ENCODE measurements around the gene SENP5. TPM values are rescaled to one million over a fixed set of nuclear protein-coding genes. Genes with fewer than 3 reads are reported as not detected.
A peak's percentile ranks its signal among the peaks of the same experiment; 100 is the strongest.
"Not testable (repeated sequence)": the region's sequence is repeated elsewhere in the genome, so short reads cannot be mapped to it uniquely, and the experiment has no call there.

The SENP5 gene, protein sequence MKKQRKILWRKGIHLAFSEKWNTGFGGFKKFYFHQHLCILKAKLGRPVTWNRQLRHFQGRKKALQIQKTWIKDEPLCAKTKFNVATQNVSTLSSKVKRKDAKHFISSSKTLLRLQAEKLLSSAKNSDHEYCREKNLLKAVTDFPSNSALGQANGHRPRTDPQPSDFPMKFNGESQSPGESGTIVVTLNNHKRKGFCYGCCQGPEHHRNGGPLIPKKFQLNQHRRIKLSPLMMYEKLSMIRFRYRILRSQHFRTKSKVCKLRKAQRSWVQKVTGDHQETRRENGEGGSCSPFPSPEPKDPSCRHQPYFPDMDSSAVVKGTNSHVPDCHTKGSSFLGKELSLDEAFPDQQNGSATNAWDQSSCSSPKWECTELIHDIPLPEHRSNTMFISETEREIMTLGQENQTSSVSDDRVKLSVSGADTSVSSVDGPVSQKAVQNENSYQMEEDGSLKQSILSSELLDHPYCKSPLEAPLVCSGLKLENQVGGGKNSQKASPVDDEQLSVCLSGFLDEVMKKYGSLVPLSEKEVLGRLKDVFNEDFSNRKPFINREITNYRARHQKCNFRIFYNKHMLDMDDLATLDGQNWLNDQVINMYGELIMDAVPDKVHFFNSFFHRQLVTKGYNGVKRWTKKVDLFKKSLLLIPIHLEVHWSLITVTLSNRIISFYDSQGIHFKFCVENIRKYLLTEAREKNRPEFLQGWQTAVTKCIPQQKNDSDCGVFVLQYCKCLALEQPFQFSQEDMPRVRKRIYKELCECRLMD
- total RNA-seq = 10 to 100 TPM; 29.4 to 77.6 TPM

DNA sequence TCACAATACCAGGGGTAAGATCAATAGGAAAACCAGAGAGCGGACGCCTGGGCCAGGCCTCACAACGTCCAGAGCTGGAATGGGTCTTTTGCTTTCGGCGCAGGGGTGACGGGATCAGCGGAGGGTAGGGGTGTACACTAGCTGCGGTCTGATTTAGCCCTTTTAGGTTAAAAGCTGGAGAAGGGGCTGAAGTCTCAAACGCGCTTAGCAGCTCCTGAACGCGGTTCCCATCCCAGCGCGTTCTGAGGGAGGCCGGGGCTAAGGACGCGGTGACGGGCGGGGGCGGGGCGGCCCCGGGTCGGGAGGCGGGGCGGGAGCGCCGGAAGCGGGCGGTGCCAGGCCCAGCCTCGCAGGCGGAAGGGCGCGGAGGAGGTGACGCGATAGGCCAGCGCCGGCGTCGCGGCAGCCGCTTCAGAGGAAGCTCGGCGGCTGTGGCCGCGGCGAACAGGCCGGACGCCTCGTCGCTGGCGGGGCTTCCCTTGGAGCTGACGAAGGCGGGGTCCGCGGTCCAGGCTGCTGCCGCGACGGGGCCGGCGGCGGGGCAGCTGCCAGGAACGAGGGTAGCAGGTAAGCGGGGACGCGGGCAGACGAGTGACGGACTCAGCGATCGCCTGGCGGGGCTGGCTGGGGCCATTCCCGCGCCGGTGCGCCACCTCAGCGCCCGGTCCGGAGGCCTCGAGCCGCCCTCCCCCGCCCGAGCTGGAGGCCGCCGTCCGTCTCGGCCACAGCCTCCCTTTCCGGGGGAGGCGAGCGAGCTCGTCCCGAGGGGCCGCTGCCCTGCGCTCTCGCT is at the start of gene SENP5:
Gene SENP5, plus strand, starts transcription at position 414 of the 790 bp plus-strand sequence. CDS start 17,262 bp downstream, outside the sequence.
- H3K27ac ChIP-seq = peak within 1 kb of the TSS; percentile 91 to 96
- no peaks in the 10 kb centered on the region for H3K36me3 ChIP-seq
- TF ChIP-seq, protein P1, sequence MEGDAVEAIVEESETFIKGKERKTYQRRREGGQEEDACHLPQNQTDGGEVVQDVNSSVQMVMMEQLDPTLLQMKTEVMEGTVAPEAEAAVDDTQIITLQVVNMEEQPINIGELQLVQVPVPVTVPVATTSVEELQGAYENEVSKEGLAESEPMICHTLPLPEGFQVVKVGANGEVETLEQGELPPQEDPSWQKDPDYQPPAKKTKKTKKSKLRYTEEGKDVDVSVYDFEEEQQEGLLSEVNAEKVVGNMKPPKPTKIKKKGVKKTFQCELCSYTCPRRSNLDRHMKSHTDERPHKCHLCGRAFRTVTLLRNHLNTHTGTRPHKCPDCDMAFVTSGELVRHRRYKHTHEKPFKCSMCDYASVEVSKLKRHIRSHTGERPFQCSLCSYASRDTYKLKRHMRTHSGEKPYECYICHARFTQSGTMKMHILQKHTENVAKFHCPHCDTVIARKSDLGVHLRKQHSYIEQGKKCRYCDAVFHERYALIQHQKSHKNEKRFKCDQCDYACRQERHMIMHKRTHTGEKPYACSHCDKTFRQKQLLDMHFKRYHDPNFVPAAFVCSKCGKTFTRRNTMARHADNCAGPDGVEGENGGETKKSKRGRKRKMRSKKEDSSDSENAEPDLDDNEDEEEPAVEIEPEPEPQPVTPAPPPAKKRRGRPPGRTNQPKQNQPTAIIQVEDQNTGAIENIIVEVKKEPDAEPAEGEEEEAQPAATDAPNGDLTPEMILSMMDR (IDR thresholded peaks at IDR 0.05) = no peak
- H3K4me1 ChIP-seq (ENCODE audit: control insufficient read depth in 1 of 2, low read depth in 2 of 2) = peaks cover 13 to 40% of the 10 kb centered on the region in 2 donors
- DNase-seq (ENCODE audit: low spot score) = peak; percentile 50
- H3K27me3 ChIP-seq (replicated peaks; ENCODE audit: insufficient read depth) = no peaks in the 10 kb centered on the region
- H3K9me3 ChIP-seq = no peaks in the 10 kb centered on the region
- peak within 1 kb of the TSS; percentile 95 for H3K4me3 ChIP-seq
- ATAC-seq (ENCODE audit: insufficient number of reproducible peaks, low FRiP score, low read depth) = peak; percentile 95

DNA sequence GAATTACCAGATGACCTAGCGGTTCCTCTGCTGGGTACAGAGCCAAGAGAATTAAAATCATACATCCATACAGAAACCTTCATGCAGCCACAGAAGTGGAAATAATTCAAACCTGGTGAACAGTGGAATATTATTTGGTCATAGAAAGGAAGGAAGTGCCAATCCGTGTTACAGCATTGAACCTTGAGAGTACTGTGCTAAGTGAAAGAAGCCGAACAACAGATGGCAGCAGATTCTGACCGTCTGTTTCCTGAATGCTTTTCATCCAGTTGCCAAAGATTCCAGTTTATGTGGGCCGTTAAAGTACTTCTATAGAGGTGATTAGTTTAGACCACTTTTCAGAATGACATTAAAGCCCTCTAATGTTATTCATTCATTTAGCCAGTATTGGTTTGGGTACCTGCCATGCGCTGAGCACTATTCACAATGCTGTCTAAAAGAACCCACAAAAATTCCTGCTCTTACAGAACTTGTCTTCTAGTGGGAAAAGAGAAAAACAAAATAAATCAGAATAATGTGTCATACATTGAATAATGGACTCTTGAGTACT is 45.8 kb upstream of the SENP5 start:
- DNase-seq (ENCODE audit: low spot score) (no peak), ATAC-seq (ENCODE audit: insufficient number of reproducible peaks, low FRiP score, low read depth) (no peak)
- TF ChIP-seq, protein P1 (IDR thresholded peaks at IDR 0.05) = no peak
- Histone ChIP-seq H3K27ac (no peak overlapping the region), H3K4me3 (no peak overlapping the region), H3K27me3 (replicated peaks; ENCODE audit: insufficient read depth) (no peaks in the 10 kb centered on the region), H3K4me1 (ENCODE audit: control insufficient read depth in 1 of 2, low read depth in 2 of 2) (no peaks in the 10 kb centered on the region), H3K36me3 (peaks cover 37% of the 10 kb centered on the region), H3K9me3 (no peaks in the 10 kb centered on the region)

DNA sequence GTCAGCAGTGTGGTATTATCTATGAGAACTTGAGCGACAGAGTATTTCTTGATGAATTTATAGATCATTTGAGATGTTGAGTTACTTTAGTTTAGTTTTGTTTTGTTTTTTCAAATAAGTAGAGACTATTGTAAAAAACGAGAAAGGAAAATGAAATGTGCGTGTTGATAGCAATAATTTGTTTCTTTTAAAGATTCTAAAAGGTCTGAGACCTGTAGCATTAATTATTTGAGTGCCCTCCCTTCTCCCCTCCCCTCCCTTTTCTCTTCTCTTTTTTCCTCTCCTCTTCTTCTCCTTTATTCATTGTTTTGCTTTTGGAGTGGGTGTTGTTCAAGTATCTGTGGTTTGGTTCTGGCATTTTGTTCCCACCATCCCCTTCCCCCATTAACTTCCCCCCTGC is 38.1 kb upstream of the SENP5 start:
- H3K4me3 ChIP-seq; H3K4me1 ChIP-seq (ENCODE audit: control insufficient read depth in 1 of 2, low read depth in 2 of 2); ATAC-seq (ENCODE audit: insufficient number of reproducible peaks, low FRiP score, low read depth); H3K27me3 ChIP-seq (replicated peaks; ENCODE audit: insufficient read depth); DNase-seq (ENCODE audit: low spot score); H3K36me3 ChIP-seq; H3K27ac ChIP-seq; H3K9me3 ChIP-seq: not testable (repeated sequence)

DNA sequence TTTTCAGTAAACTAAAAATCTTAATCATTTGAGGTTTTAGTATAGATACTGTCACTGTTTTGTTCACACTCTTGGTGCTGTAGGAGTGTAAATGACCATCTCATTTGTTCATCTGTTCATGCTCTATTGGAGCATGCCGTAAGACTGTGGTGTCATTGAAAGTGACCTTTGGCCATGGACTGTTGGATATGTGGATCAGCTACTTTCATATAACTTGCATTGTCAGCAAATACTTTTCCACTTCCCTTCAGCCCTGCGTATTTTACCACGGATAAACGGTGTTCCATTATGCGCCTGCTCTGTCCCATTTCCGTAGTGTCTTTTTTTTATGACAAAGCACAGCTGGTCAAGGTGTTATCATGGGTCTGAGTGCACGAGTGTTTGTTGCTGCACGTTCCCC is 32.6 kb upstream of the SENP5 start:
- Histone ChIP-seq H3K4me1 (ENCODE audit: control insufficient read depth in 1 of 2, low read depth in 2 of 2) (no peaks in the 10 kb centered on the region), H3K9me3 (no peaks in the 10 kb centered on the region), H3K27me3 (replicated peaks; ENCODE audit: insufficient read depth) (no peaks in the 10 kb centered on the region), H3K27ac (no peak overlapping the region), H3K4me3 (no peak overlapping the region), H3K36me3 (no peaks in the 10 kb centered on the region)
- DNase-seq (ENCODE audit: low spot score) = no peak
- TF ChIP-seq, protein P1 (IDR thresholded peaks at IDR 0.05) = no peak
- no peak for ATAC-seq (ENCODE audit: insufficient number of reproducible peaks, low FRiP score, low read depth)

DNA sequence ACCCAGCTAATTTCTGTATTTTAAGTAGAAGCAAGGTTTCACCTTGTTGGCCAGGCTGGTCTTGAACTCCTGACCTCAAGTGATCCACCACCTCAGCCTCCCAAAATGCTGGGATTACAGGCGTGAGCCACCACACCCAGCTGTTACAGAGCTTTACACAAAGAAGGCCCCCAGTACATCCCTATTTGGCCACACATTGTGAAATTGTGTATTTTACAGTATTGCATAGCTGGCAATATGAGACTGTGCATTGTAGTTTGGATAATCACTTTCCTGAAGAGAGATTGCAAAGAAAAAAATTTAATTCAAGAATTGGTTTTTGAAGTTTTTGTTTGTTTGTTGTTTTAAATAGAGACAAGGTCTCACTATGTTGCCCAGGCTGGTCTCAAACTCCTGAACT is 31.1 kb upstream of the SENP5 start:
- ATAC-seq (ENCODE audit: insufficient number of reproducible peaks, low FRiP score, low read depth); H3K27ac ChIP-seq; H3K36me3 ChIP-seq; H3K9me3 ChIP-seq; DNase-seq (ENCODE audit: low spot score); H3K4me3 ChIP-seq; H3K27me3 ChIP-seq (replicated peaks; ENCODE audit: insufficient read depth); H3K4me1 ChIP-seq (ENCODE audit: control insufficient read depth in 1 of 2, low read depth in 2 of 2): not testable (repeated sequence)

All from thoracic aorta (tissue), 2 donors.